Naive thymus-derived CD8-positive, alpha-beta T cell (primary cell): Measurements from ENCODE around the gene C4orf33. TPM values are rescaled to one million over a fixed set of nuclear protein-coding genes. Genes with fewer than 3 reads are reported as not detected.
A peak's percentile ranks its signal among the peaks of the same experiment; 100 is the strongest.

ENCODE experiments used
- ATAC-seq, 2 donors: fragments of 150-1000 bp; cut with Tn5 transposase in 1 of 2; sonication (Bioruptor Pico), chemical (Tn5 transposase) in 1 of 2; 1 replicate in 1 of 2; 2 replicates in 1 of 2; pipeline ENCODE4 v1.10.0; 2021; ENCODE audit warnings: mild to moderate bottlenecking in 2 of 2, moderate library complexity in 2 of 2
- POLR2A ChIA-PET: fragments of 350-600 bp; sonication (Branson Sonifier 250); formaldehyde crosslinking; loops from one replicate; lab custom pipeline; 2021; ENCODE audit warnings: antibody characterized with exemption; lab: Charles Lee
- DNase-seq, 10 donors: peaks; one replicate each; pipeline versions ENCODE4 v3.0.0 to v3.0.0-alpha.2; 2020 to 2022
- H3K27ac Mint-ChIP-seq, 10 donors: one replicate each; pipeline ENCODE4 v1.8.0; 2020 to 2022; ENCODE audit warnings: mild to moderate bottlenecking in 10 of 10, mixed read lengths in 10 of 10, moderate library complexity in 4 of 10, inconsistent platforms in 1 of 10
- H3K27me3 Mint-ChIP-seq, 5 donors: one replicate each; pipeline ENCODE4 v1.8.0; 2021 to 2022; ENCODE audit warnings: mixed read lengths in 5 of 5
- H3K36me3 Mint-ChIP-seq, 3 donors: one replicate each; pipeline ENCODE4 v1.8.0; 2020 to 2022; ENCODE audit warnings: mixed read lengths in 3 of 3, mild to moderate bottlenecking in 2 of 3, inconsistent platforms in 1 of 3
- H3K4me1 Mint-ChIP-seq, 4 donors: one replicate each; pipeline ENCODE4 v1.8.0; 2021 to 2022; ENCODE audit warnings: mixed read lengths in 4 of 4
- H3K4me3 Mint-ChIP-seq, 10 donors: one replicate each; pipeline ENCODE4 v1.8.0; 2020 to 2022; ENCODE audit warnings: mild to moderate bottlenecking in 10 of 10, mixed read lengths in 10 of 10, moderate library complexity in 6 of 10, inconsistent platforms in 1 of 10
- H3K9me3 Mint-ChIP-seq, 9 donors: one replicate each; pipeline ENCODE4 v1.8.0; 2020 to 2022; ENCODE audit warnings: mixed read lengths in 9 of 9, mild to moderate bottlenecking in 3 of 9, inconsistent platforms in 1 of 9, moderate library complexity in 1 of 9
- polyA plus RNA-seq, 3 donors: library from polyadenylated mRNA; unstranded; fragments of 300-500 nt; fragmentation: Illumina TruSeq; gene quantifications; one replicate each; pipeline ENCODE4 v1.2.3, GENCODE V29; 2021
- total RNA-seq, 8 experiments: library from RNA in 2 of 8; stranded (reverse) in 2 of 8; gene quantifications; one replicate each; pipeline ENCODE4 v1.2.3 and lab custom pipeline; 2021 to 2026

C4orf33 gene
- total and polyA plus RNA-seq, 5 experiments from 2014 or later: 4.9 to 11.8 (median 7.5) TPM

GRCh38 chr4:129136433-129136832, 40.5 kb downstream of the C4orf33 start:
- POLR2A ChIA-PET: no interaction called here

GRCh38 chr4:129138810-129139496, 43.0 kb downstream of the C4orf33 start:
- no peaks in the 10 kb centered on the region for H3K9me3 Mint-ChIP-seq
- POLR2A ChIA-PET: no interaction called here
- H3K27ac Mint-ChIP-seq: peak overlapping the region in 1 of 10 donors; percentile 61
- no peaks in the 10 kb centered on the region for H3K36me3 Mint-ChIP-seq
- H3K4me1 Mint-ChIP-seq: no peaks in the 10 kb centered on the region
- ATAC-seq: no peak
- DNase-seq: no peak
- H3K27me3 Mint-ChIP-seq: peaks cover 0 to 11% (median 1%) of the 10 kb centered on the region in 5 donors
- no peak overlapping the region for H3K4me3 Mint-ChIP-seq

More at GRCh38 chr4:129136433-129136832, 40.5 kb downstream of the C4orf33 start:
- H3K4me1 Mint-ChIP-seq: no peaks in the 10 kb centered on the region
- no peak overlapping the region for H3K4me3 Mint-ChIP-seq
- H3K27me3 Mint-ChIP-seq: peaks cover 0 to 8% (median 1%) of the 10 kb centered on the region in 5 donors
- H3K36me3 Mint-ChIP-seq: peaks cover 0 to 4% (median 2%) of the 10 kb centered on the region in 3 donors
- H3K27ac Mint-ChIP-seq: no peak overlapping the region
- peaks cover 0 to 5% (median 3%) of the 10 kb centered on the region in 9 donors for H3K9me3 Mint-ChIP-seq
- DNase-seq (no peak), ATAC-seq (peak in 1 of 2 donors; percentile 16)

- DNase-seq (no peak), ATAC-seq (no peak)
- Mint-ChIP-seq H3K36me3 (no peaks in the 10 kb centered on the region), H3K27me3 (peaks cover 0 to 9% (median 7%) of the 10 kb centered on the region in 5 donors), H3K4me3 (no peak overlapping the region), H3K9me3 (no peaks in the 10 kb centered on the region), H3K4me1 (no peaks in the 10 kb centered on the region), H3K27ac (no peak overlapping the region)
- POLR2A ChIA-PET: no interaction called here
Measured at GRCh38 chr4:129140521-129140920, 44.6 kb downstream of the C4orf33 start.

GRCh38 chr4:129143359-129143758, 47.4 kb downstream of the C4orf33 start:
- H3K4me3 Mint-ChIP-seq: no peak overlapping the region
- POLR2A ChIA-PET: no interaction called here
- peaks cover 0 to 7% (median 7%) of the 10 kb centered on the region in 5 donors for H3K27me3 Mint-ChIP-seq
- DNase-seq (no peak), ATAC-seq (no peak)
- H3K9me3 Mint-ChIP-seq: no peaks in the 10 kb centered on the region
- H3K36me3 Mint-ChIP-seq: no peaks in the 10 kb centered on the region
- H3K27ac Mint-ChIP-seq: no peak overlapping the region
- no peaks in the 10 kb centered on the region for H3K4me1 Mint-ChIP-seq

- H3K9me3 Mint-ChIP-seq: no peaks in the 10 kb centered on the region
- no peak for DNase-seq
- H3K36me3 Mint-ChIP-seq: no peaks in the 10 kb centered on the region
- no peak overlapping the region for H3K4me3 Mint-ChIP-seq
- no peak overlapping the region for H3K27ac Mint-ChIP-seq
- no peak for ATAC-seq
- peaks cover 2 to 9% (median 7%) of the 10 kb centered on the region in 5 donors for H3K27me3 Mint-ChIP-seq
- H3K4me1 Mint-ChIP-seq: no peaks in the 10 kb centered on the region
- POLR2A ChIA-PET: no interaction called here
Measured at GRCh38 chr4:129144755-129145206, 48.8 kb downstream of the C4orf33 start.

- ATAC-seq: no peak
- DNase-seq: no peak
- Mint-ChIP-seq H3K4me1 (no peaks in the 10 kb centered on the region), H3K36me3 (no peaks in the 10 kb centered on the region), H3K27ac (no peak overlapping the region), H3K27me3 (peaks cover 2 to 9% (median 7%) of the 10 kb centered on the region in 5 donors), H3K9me3 (no peaks in the 10 kb centered on the region), H3K4me3 (no peak overlapping the region)
- POLR2A ChIA-PET: no interaction called here
Measured at GRCh38 chr4:129145222-129145730, 49.3 kb downstream of the C4orf33 start.

GRCh38 chr4:129146639-129147038, 50.7 kb downstream of the C4orf33 start:
- Mint-ChIP-seq H3K4me3 (no peak overlapping the region), H3K36me3 (no peaks in the 10 kb centered on the region), H3K9me3 (no peaks in the 10 kb centered on the region), H3K27ac (no peak overlapping the region), H3K27me3 (peaks cover 2 to 9% (median 7%) of the 10 kb centered on the region in 5 donors), H3K4me1 (no peaks in the 10 kb centered on the region)
- POLR2A ChIA-PET: no interaction called here
- no peak for DNase-seq
- no peak for ATAC-seq

GRCh38 chr4:129148892-129149291, 52.9 kb downstream of the C4orf33 start:
- Mint-ChIP-seq H3K27me3 (peaks cover 2 to 11% (median 6%) of the 10 kb centered on the region in 5 donors), H3K27ac (no peak overlapping the region), H3K9me3 (no peaks in the 10 kb centered on the region), H3K4me1 (no peaks in the 10 kb centered on the region), H3K4me3 (no peak overlapping the region), H3K36me3 (no peaks in the 10 kb centered on the region)
- DNase-seq: no peak
- POLR2A ChIA-PET: no interaction called here
- ATAC-seq: no peak

GRCh38 chr4:129149906-129150305, 54.0 kb downstream of the C4orf33 start:
- peaks cover 0 to 11% (median 3%) of the 10 kb centered on the region in 5 donors for H3K27me3 Mint-ChIP-seq
- H3K27ac Mint-ChIP-seq: peak overlapping the region in 1 of 10 donors; percentile 66
- no peak overlapping the region for H3K4me3 Mint-ChIP-seq
- DNase-seq (no peak), ATAC-seq (no peak)
- H3K36me3 Mint-ChIP-seq: no peaks in the 10 kb centered on the region
- POLR2A ChIA-PET: no interaction called here
- no peaks in the 10 kb centered on the region for H3K4me1 Mint-ChIP-seq
- no peaks in the 10 kb centered on the region for H3K9me3 Mint-ChIP-seq

GRCh38 chr4:129152350-129152749, 56.4 kb downstream of the C4orf33 start:
- ATAC-seq (no peak), DNase-seq (no peak)
- H3K27ac Mint-ChIP-seq: no peak overlapping the region
- H3K4me3 Mint-ChIP-seq: no peak overlapping the region
- peaks cover 0 to 9% (median 5%) of the 10 kb centered on the region in 5 donors for H3K27me3 Mint-ChIP-seq
- POLR2A ChIA-PET: no interaction called here
- no peaks in the 10 kb centered on the region for H3K4me1 Mint-ChIP-seq
- peaks cover 0 to 3% (median 0%) of the 10 kb centered on the region in 9 donors for H3K9me3 Mint-ChIP-seq
- peaks cover 0 to 3% (median 0%) of the 10 kb centered on the region in 3 donors for H3K36me3 Mint-ChIP-seq

- peaks cover 0 to 4% (median 0%) of the 10 kb centered on the region in 3 donors for H3K36me3 Mint-ChIP-seq
- H3K4me3 Mint-ChIP-seq: no peak overlapping the region
- H3K27me3 Mint-ChIP-seq: peaks cover 0 to 13% (median 9%) of the 10 kb centered on the region in 5 donors
- ATAC-seq (no peak), DNase-seq (no peak)
- peaks cover 0 to 4% (median 0%) of the 10 kb centered on the region in 9 donors for H3K9me3 Mint-ChIP-seq
- no peak overlapping the region for H3K27ac Mint-ChIP-seq
- no peaks in the 10 kb centered on the region for H3K4me1 Mint-ChIP-seq
- POLR2A ChIA-PET: no interaction called here
Measured at GRCh38 chr4:129153700-129154099, 57.7 kb downstream of the C4orf33 start.

- Mint-ChIP-seq H3K4me3 (no peak overlapping the region), H3K27me3 (peaks cover 8 to 45% (median 13%) of the 10 kb centered on the region in 5 donors), H3K9me3 (peaks cover 0 to 9% (median 0%) of the 10 kb centered on the region in 9 donors), H3K4me1 (no peaks in the 10 kb centered on the region), H3K36me3 (peaks cover 0 to 6% (median 2%) of the 10 kb centered on the region in 3 donors), H3K27ac (no peak overlapping the region)
- no peak for DNase-seq
- POLR2A ChIA-PET: no interaction called here
- ATAC-seq: no peak
Measured at GRCh38 chr4:129162450-129162849, 66.5 kb downstream of the C4orf33 start.

GRCh38 chr4:129163427-129163826, 67.5 kb downstream of the C4orf33 start:
- POLR2A ChIA-PET: no interaction called here
- Mint-ChIP-seq H3K27ac (no peak overlapping the region), H3K9me3 (peaks cover 0 to 9% (median 0%) of the 10 kb centered on the region in 9 donors), H3K4me1 (no peaks in the 10 kb centered on the region), H3K36me3 (peaks cover 0 to 6% (median 2%) of the 10 kb centered on the region in 3 donors), H3K27me3 (peaks cover 8 to 47% (median 16%) of the 10 kb centered on the region in 5 donors), H3K4me3 (no peak overlapping the region)
- no peak for ATAC-seq
- no peak for DNase-seq
